Measurements from ENCODE around the gene ENTHD1. TPM values are rescaled to one million over a fixed set of nuclear protein-coding genes. Genes with fewer than 3 reads are reported as not detected.

ENTHD1 gene
- total and polyA plus RNA-seq, 9 of the 15 experiments (the other 6 are each of a cell fraction or from before 2014, with no cell fraction given) = 0.13 to 0.98 (median 0.35) TPM

GRCh38 chr22:39729141-39729934 lies 164.2 kb downstream of the ENTHD1 start:
- POLR2A ChIA-PET = no interaction called here
- Histone ChIP-seq H3K9ac (ENCODE audit: insufficient read depth in 1 of 2, low read depth in 2 of 2, low read length in 2 of 2) (peak overlapping the region in 1 of 2 experiments; percentile 33; a peak in 1 of 4 replicates), H3K27ac (ENCODE audit: extremely low read depth, low read depth, low read length) (no peak overlapping the region), H3K27me3 (ENCODE audit: control insufficient read depth in 2 of 2, insufficient read depth in 2 of 2, low read length in 2 of 2) (no peaks in the 10 kb centered on the region), H3K36me3 (ENCODE audit: control insufficient read depth, insufficient read depth, low read length) (no peaks in the 10 kb centered on the region), H3K9me1 (ENCODE audit: control insufficient read depth, insufficient read depth, low read length) (no peaks in the 10 kb centered on the region), H3K9me3 (replicated peaks; ENCODE audit: control insufficient read depth, insufficient read depth, low read depth, low read length) (no peaks in the 10 kb centered on the region), H2AFZ (ENCODE audit: low read depth, low read length) (no peak overlapping the region), H3K4me3 (no peak overlapping the region), H3K4me1 (replicated peaks in 1 of 2; ENCODE audit: control insufficient read depth in 2 of 2, insufficient read depth in 2 of 2, low read length in 2 of 2) (peaks cover 16 to 21% of the 10 kb centered on the region in 2 experiments; a peak in 4 of 5 replicates), H3K79me2 (ENCODE audit: control insufficient read depth, insufficient read depth, low read length) (no peaks in the 10 kb centered on the region), H4K20me1 (replicated peaks; ENCODE audit: control insufficient read depth, insufficient read depth, low read length) (no peaks in the 10 kb centered on the region), H3K4me2 (ENCODE audit: insufficient read depth, low read length) (no peak overlapping the region)
- intact Hi-C loops (cut with micrococcal nuclease) = no loop called here
- TF ChIP-seq CREB1 (IDR thresholded peaks at IDR 0.05) = no peak
- TF ChIP-seq CREB1 (CRISPR knock-in tag; IDR thresholded peaks at IDR 0.05) = no peak
- no peak for TF ChIP-seq MXI1 (IDR thresholded peaks at IDR 0.05; ENCODE audit: low read depth, low read length)
- TF ChIP-seq PHF20 (IDR thresholded peaks at IDR 0.05; ENCODE audit: partially characterized antibody) = no peak
- TF ChIP-seq TSHZ1 (CRISPR knock-in tag; IDR thresholded peaks at IDR 0.05) = no peak
- no peak for TF ChIP-seq ZNF217 (CRISPR knock-in tag; IDR thresholded peaks at IDR 0.05)
- TF ChIP-seq AFF1 (IDR thresholded peaks at IDR 0.05; ENCODE audit: low read depth in 1 of 2, partially characterized antibody in 2 of 2) = no peak
- TF ChIP-seq MAFK (IDR thresholded peaks at IDR 0.05; ENCODE audit: low read length) = no peak
- no peak for TF ChIP-seq ZNF282 (CRISPR knock-in tag; IDR thresholded peaks at IDR 0.05)
- no peak for TF ChIP-seq ZBTB5 (IDR thresholded peaks at IDR 0.05)
- no peak for TF ChIP-seq NFATC3 (IDR thresholded peaks at IDR 0.05)
- TF ChIP-seq CBX2 (IDR thresholded peaks at IDR 0.05; ENCODE audit: insufficient read depth, low read length, poor library complexity, severe bottlenecking) = no peak
- CTCF ChIA-PET (ENCODE audit: low intra/inter-chr PET ratio) = no interaction called here
- in situ Hi-C loops (cut with MboI) = no loop called here
- no peak for DNase-seq (ENCODE audit: extremely low read depth in 1 of 4, low spot score in 3 of 4)
- no peak for FAIRE-seq
- WGBS (ENCODE audit: insufficient coverage, low coverage, missing lambda C conversion rate) = 62% methylated on average over 12 of the region's 13 CpGs
- no TSS peak for BruUV-seq (replicated peaks)
- ATAC-seq = no peak

Measured in K562 (cell line).